ENCODE measurements around the gene CAV2. TPM values are rescaled to one million over a fixed set of nuclear protein-coding genes. Genes with fewer than 3 reads are reported as not detected.

CAV2 gene
- total RNA-seq, 1 experiment from 2014 or later = 18.1 TPM

GRCh38 chr7:116495736-116496135 is 3.8 kb upstream of the CAV2 start:
- DNase-seq = no peak
- peaks cover 5% of the 10 kb centered on the region for H3K4me1 ChIP-seq
- Mint-ChIP-seq H3K27me3 (ENCODE audit: insufficient read depth, unreplicated experiment) (peaks cover 3% of the 10 kb centered on the region), H3K36me3 (ENCODE audit: insufficient read depth, unreplicated experiment) (no peaks in the 10 kb centered on the region), H3K4me3 (ENCODE audit: unreplicated experiment) (no peak overlapping the region), H3K27ac (ENCODE audit: unreplicated experiment) (no peak overlapping the region), H3K4me1 (ENCODE audit: low read depth, unreplicated experiment) (peaks cover 12% of the 10 kb centered on the region), H3K9me3 (ENCODE audit: unreplicated experiment) (no peaks in the 10 kb centered on the region)
- no peaks in the 10 kb centered on the region for H3K27me3 ChIP-seq (replicated peaks; ENCODE audit: control insufficient read depth, insufficient read depth, low read length)
- no peak for TF ChIP-seq CTCF (IDR thresholded peaks at IDR 0.05; ENCODE audit: insufficient read depth in 1 of 2, low read depth in 1 of 2, low read length in 1 of 2, severe bottlenecking in 1 of 2, unreplicated experiment in 1 of 2)
- no peaks in the 10 kb centered on the region for H3K36me3 ChIP-seq (ENCODE audit: control insufficient read depth, insufficient read depth, low read length)
- intact Hi-C loops (cut with micrococcal nuclease; ENCODE audit: unreplicated experiment) = no loop called here
- CTCF ChIA-PET = no interaction called here
- H3K9me3 ChIP-seq = no peaks in the 10 kb centered on the region
- no peak overlapping the region for H3K4me3 ChIP-seq (ENCODE audit: low read depth, low read length)
- POLR2A ChIA-PET = no interaction called here
- no TSS peak for BruUV-seq (replicated peaks)

GRCh38 chr7:116496653-116497052 is 2.9 kb upstream of the CAV2 start:
- ChIA-PET POLR2A (no interaction called here), CTCF (no interaction called here)
- no peak overlapping the region for H3K4me3 Mint-ChIP-seq (ENCODE audit: unreplicated experiment)

GRCh38 chr7:116497708-116498107 is 1.8 kb upstream of the CAV2 start:
- H3K9me3 ChIP-seq = no peaks in the 10 kb centered on the region
- ChIA-PET CTCF (no interaction called here), POLR2A (no interaction called here)
- H3K4me3 ChIP-seq (ENCODE audit: low read depth, low read length) = no peak overlapping the region
- no peaks in the 10 kb centered on the region for H3K36me3 ChIP-seq (ENCODE audit: control insufficient read depth, insufficient read depth, low read length)
- intact Hi-C loops (cut with micrococcal nuclease; ENCODE audit: unreplicated experiment) = no loop called here
- no peaks in the 10 kb centered on the region for H3K9me3 Mint-ChIP-seq (ENCODE audit: unreplicated experiment)
- no peak for TF ChIP-seq CTCF (IDR thresholded peaks at IDR 0.05; ENCODE audit: insufficient read depth in 1 of 2, low read depth in 1 of 2, low read length in 1 of 2, severe bottlenecking in 1 of 2, unreplicated experiment in 1 of 2)
- BruUV-seq (replicated peaks) = no TSS peak
- DNase-seq = no peak
- no peaks in the 10 kb centered on the region for H3K36me3 Mint-ChIP-seq (ENCODE audit: insufficient read depth, unreplicated experiment)
- H3K27ac Mint-ChIP-seq (ENCODE audit: unreplicated experiment) = no peak overlapping the region
- H3K4me1 Mint-ChIP-seq (ENCODE audit: low read depth, unreplicated experiment) = peaks cover 15% of the 10 kb centered on the region
- no peak overlapping the region for H3K4me3 Mint-ChIP-seq (ENCODE audit: unreplicated experiment)
- no peaks in the 10 kb centered on the region for H3K27me3 Mint-ChIP-seq (ENCODE audit: insufficient read depth, unreplicated experiment)
- no peaks in the 10 kb centered on the region for H3K27me3 ChIP-seq (replicated peaks; ENCODE audit: control insufficient read depth, insufficient read depth, low read length)
- peaks cover 25% of the 10 kb centered on the region for H3K4me1 ChIP-seq

More at GRCh38 chr7:116496653-116497052, 2.9 kb upstream of the CAV2 start:
- no peak for TF ChIP-seq CTCF (IDR thresholded peaks at IDR 0.05; ENCODE audit: insufficient read depth in 1 of 2, low read depth in 1 of 2, low read length in 1 of 2, severe bottlenecking in 1 of 2, unreplicated experiment in 1 of 2)
- H3K27me3 ChIP-seq (replicated peaks; ENCODE audit: control insufficient read depth, insufficient read depth, low read length) = no peaks in the 10 kb centered on the region
- H3K4me1 Mint-ChIP-seq (ENCODE audit: low read depth, unreplicated experiment) = peaks cover 16% of the 10 kb centered on the region
- no peak overlapping the region for H3K27ac Mint-ChIP-seq (ENCODE audit: unreplicated experiment)
- H3K4me3 ChIP-seq (ENCODE audit: low read depth, low read length) = no peak overlapping the region
- H3K9me3 Mint-ChIP-seq (ENCODE audit: unreplicated experiment) = no peaks in the 10 kb centered on the region
- peaks cover 14% of the 10 kb centered on the region for H3K4me1 ChIP-seq
- peaks cover 2% of the 10 kb centered on the region for H3K27me3 Mint-ChIP-seq (ENCODE audit: insufficient read depth, unreplicated experiment)
- intact Hi-C loops (cut with micrococcal nuclease; ENCODE audit: unreplicated experiment) = no loop called here
- H3K36me3 ChIP-seq (ENCODE audit: control insufficient read depth, insufficient read depth, low read length) = no peaks in the 10 kb centered on the region
- H3K36me3 Mint-ChIP-seq (ENCODE audit: insufficient read depth, unreplicated experiment) = no peaks in the 10 kb centered on the region
- no TSS peak for BruUV-seq (replicated peaks)
- no peak for DNase-seq
- H3K9me3 ChIP-seq = no peaks in the 10 kb centered on the region
